Psoas muscle (tissue), 8 donors: Measurements from ENCODE around the gene MED22. TPM values are rescaled to one million over a fixed set of nuclear protein-coding genes. Genes with fewer than 3 reads are reported as not detected.
A peak's percentile ranks its signal among the peaks of the same experiment; 100 is the strongest.
"Not testable (repeated sequence)": the region's sequence is repeated elsewhere in the genome, so short reads cannot be mapped to it uniquely, and the experiment has no call there.

ENCODE experiments used
- ATAC-seq, 4 donors: fragments of 200-7000 bp; cut with Tn5 transposase; one replicate each; pipeline ENCODE4 v1.9.1; 2020; ENCODE audit warnings: moderate library complexity in 3 of 4, mild to moderate bottlenecking in 2 of 4
- DNase-seq, 2 donors: peaks; one replicate each; pipeline ENCODE4 v3.0.0-alpha.2; 2020
- H3K27ac ChIP-seq: fragments of 200-600 bp; one replicate; pipeline ENCODE4 v1.8.0; 2022
- H3K27me3 ChIP-seq, 3 donors: fragments of 200-600 bp in 1 of 3; one replicate each; pipeline versions ENCODE4 v1.6.1 to v1.8.0; 2013 to 2022; ENCODE audit warnings: low read length in 2 of 3, mild to moderate bottlenecking in 2 of 3, moderate library complexity in 1 of 3; ENCODE audit not compliant: insufficient read depth in 3 of 3
- H3K36me3 ChIP-seq, 2 donors: fragments of 200-600 bp in 1 of 2; one replicate each; pipeline versions ENCODE4 v1.6.1 to v1.8.0; 2013 to 2022; ENCODE audit warnings: low read depth in 1 of 2, mild to moderate bottlenecking in 1 of 2, moderate library complexity in 1 of 2; ENCODE audit not compliant: insufficient read depth in 1 of 2
- H3K4me1 ChIP-seq: fragments of 200-600 bp; one replicate; pipeline ENCODE4 v1.8.0; 2022
- H3K4me3 ChIP-seq: fragments of 200-600 bp; one replicate; pipeline ENCODE4 v1.8.0; 2022; ENCODE audit warnings: mild to moderate bottlenecking
- H3K9me3 ChIP-seq: fragments of 200-600 bp; one replicate; pipeline ENCODE4 v1.8.0; 2022
- WGBS, 3 donors: extraction: QIAGEN DNeasy Blood & Tissue Kit; methylation state at CpG; one replicate each; pipeline versions ENCODE4 v1.1.6 to v1.1.7; 2013; 5-methylcytosine and 5-hydroxymethylcytosine counted together
- intact Hi-C, 2 donors: fragments of 100-400 bp; cut with DNase I; formaldehyde crosslinking; loops; one replicate each; pipeline versions ENCODE4 v1.11.0 to v1.14.2; 2022
- polyA plus RNA-seq, 3 donors: library from polyadenylated mRNA; stranded (reverse); fragments of 200-250 nt; gene quantifications; one replicate each; pipeline ENCODE4 v1.2.3, GENCODE V29; 2013
- total RNA-seq, 4 donors: library from RNA; stranded (reverse); fragmentation: NEBNext Ultra II Directional in 2 of 4; extraction: Animal tissue kit (Norgen Biotek cat#: 25700) in 2 of 4; gene quantifications; one replicate each; pipeline versions ENCODE4 v1.2.1 to v1.2.4, GENCODE V29; 2021 to 2023
- TF ChIP-seq, protein P1 (sequence below): fragments of 200-600 bp; IDR thresholded peaks from one replicate; pipeline ENCODE4 v1.8.0; 2022; ENCODE audit warnings: antibody characterized with exemption
- donor health status: healthy with polysubstance abuse.
- donor health status: DM: no; HTN: no; CAD: no; lungs with moderate emphysema.
- donor health status: Bipolar disorder and iron deficiency.
- donor health status: healthy.
- donor health status: DM: yes; HTN: yes; CAD: no.
- donor health status: DM: no; HTN: no; CAD: no.
- donor health status: DM: no; HTN: no; CAD: no.
- donor health status: DM: yes; HTN: yes; CAD: no.

Gene MED22
- total and polyA plus RNA-seq, 7 donors, result 7.5 to 43.5 (median 14.4) TPM

DNA sequence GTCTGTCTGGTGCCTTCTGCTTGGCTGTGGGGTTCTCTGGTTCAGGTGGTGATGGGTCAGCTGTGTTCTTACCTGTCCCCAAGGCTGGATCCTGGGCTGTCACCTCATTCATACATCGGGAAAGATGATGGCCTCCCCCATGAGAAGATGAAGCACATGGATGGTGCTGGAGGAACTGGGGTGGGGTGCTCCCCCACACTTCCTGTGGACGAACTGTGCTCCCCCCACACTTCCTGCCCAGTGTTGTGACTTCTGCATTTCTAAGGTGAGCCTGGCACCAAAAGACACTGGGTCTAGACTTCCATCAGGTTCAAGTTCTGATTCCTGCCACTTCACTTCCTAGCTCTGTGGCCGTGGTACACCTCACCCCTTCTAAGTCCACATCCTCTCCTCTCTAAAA is 7.7 kb downstream of the MED22 start:
- DNase-seq (no peak), ATAC-seq (no peak)
- intact Hi-C loops, result no loop called here
- TF ChIP-seq, protein P1, sequence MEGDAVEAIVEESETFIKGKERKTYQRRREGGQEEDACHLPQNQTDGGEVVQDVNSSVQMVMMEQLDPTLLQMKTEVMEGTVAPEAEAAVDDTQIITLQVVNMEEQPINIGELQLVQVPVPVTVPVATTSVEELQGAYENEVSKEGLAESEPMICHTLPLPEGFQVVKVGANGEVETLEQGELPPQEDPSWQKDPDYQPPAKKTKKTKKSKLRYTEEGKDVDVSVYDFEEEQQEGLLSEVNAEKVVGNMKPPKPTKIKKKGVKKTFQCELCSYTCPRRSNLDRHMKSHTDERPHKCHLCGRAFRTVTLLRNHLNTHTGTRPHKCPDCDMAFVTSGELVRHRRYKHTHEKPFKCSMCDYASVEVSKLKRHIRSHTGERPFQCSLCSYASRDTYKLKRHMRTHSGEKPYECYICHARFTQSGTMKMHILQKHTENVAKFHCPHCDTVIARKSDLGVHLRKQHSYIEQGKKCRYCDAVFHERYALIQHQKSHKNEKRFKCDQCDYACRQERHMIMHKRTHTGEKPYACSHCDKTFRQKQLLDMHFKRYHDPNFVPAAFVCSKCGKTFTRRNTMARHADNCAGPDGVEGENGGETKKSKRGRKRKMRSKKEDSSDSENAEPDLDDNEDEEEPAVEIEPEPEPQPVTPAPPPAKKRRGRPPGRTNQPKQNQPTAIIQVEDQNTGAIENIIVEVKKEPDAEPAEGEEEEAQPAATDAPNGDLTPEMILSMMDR, result no peak
- peaks cover 13 to 68% of the 10 kb centered on the region in 2 donors for H3K36me3 ChIP-seq
- 76 to 84% (median 83%) methylated on average over 3 of the region's 3 CpGs for WGBS, 3 donors
- H3K4me1 ChIP-seq, result peaks cover 15% of the 10 kb centered on the region
- no peak overlapping the region for H3K4me3 ChIP-seq
- no peak overlapping the region for H3K27ac ChIP-seq
- no peaks in the 10 kb centered on the region for H3K27me3 ChIP-seq
- no peaks in the 10 kb centered on the region for H3K9me3 ChIP-seq

DNA sequence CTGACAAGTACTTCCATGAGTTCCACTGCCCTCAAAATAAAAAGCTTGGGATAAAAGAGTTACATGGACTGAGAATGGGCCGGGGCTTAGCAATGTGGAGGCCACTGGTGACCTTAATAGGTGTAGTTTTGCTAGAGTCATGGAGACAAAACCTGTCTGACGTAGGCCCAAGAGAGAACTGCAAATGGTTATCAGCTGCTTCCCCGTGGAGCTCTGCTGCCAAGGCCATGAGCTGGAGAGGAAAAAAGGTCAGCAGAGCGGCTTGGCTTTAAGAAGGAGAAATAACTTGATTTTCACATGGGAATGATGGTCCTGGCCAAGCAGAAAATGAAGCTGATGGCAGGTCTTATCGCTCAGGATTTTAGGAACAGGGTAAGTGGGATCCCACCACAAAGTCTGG is 8.3 kb downstream of the MED22 start:
- Histone ChIP-seq H3K27me3 (no peaks in the 10 kb centered on the region), H3K27ac (peak overlapping the region; percentile 58), H3K36me3 (peaks cover 13 to 66% of the 10 kb centered on the region in 2 donors), H3K4me3 (no peak overlapping the region), H3K9me3 (no peaks in the 10 kb centered on the region), H3K4me1 (peaks cover 21% of the 10 kb centered on the region)
- DNase-seq (no peak), ATAC-seq (no peak)
- TF ChIP-seq, protein P1, result no peak
- intact Hi-C loops, result loop anchor here (5.0 to 10.0 kb wide), 2 partner anchors 38 to 295 kb away; partner anchors contain the start of genes STKLD1 (in 1 of the 2) and SURF4 (in 1 of the 2)
- WGBS, 3 donors, result 63 to 87% (median 80%) methylated on average over 5 of the region's 5 CpGs

DNA sequence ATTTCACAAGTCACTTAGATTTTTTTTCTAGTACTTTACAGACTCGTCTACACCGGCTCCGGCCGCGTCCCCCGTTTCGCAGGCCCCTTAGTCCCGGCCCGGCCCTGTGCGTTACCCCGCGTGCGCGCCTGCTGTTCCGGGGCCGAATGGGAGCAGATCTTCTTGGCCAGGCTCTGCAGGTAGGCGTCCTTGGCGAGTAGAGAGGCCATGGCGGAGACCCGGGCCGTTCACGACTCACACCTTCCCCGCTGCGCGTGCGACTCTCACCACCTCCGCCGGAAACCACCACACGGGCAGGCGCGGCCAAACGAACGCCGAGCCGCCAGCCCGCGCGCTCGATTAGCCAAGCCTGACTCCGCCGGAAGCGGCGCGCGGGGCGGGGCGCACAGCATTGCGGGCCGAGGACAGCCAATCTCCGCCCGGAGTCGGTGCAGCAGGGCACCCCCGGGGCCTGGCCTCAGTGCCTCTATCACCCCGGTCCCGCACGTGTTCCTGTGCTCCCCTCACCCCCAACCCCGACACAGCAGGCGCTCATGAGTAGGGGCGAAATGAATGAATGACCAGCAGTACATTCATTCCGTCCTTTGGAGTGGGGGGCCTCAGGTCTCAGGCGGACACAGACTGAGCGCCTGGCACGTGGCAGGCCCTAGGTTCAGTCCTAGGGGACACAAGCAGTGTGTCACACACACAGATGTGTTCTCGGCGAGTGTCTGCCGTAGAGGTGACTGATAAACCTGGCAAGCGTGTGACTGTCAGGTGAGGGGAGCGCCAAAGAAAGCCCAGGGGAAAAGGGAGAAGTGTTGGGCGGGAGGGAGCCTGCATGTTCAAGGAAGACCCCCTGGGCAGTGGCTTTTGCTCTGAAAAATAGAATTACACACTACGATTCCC is 11.8 kb downstream of the MED22 start, which contains the start of gene SURF6:
TSS of gene SURF6 (minus strand) at position 265 of the 888 bp plus-strand sequence. CDS start at position 209, 56 bp downstream.
- Histone ChIP-seq H3K4me1 (peaks cover 24% of the 10 kb centered on the region), H3K4me3 (peak within 1 kb of the TSS; percentile 87), H3K9me3 (no peaks in the 10 kb centered on the region), H3K27me3 (no peaks in the 10 kb centered on the region), H3K27ac (peak within 1 kb of the TSS; percentile 88), H3K36me3 (peaks cover 15 to 66% of the 10 kb centered on the region in 2 donors)
- intact Hi-C loops, result loop anchor here (5.0 to 10.0 kb wide), 2 partner anchors 41 to 291 kb away; partner anchors contain the start of genes STKLD1 (in 1 of the 2) and SURF4 (in 1 of the 2)
- ATAC-seq, result peak; percentile 96 to 97 (median 97)
- DNase-seq, result peak; percentile 95 to 96
- TF ChIP-seq, protein P1, result no peak
- WGBS, 3 donors, result 2 to 3% (median 3%) methylated on average over 66 to 70 of the region's 70 CpGs

DNA sequence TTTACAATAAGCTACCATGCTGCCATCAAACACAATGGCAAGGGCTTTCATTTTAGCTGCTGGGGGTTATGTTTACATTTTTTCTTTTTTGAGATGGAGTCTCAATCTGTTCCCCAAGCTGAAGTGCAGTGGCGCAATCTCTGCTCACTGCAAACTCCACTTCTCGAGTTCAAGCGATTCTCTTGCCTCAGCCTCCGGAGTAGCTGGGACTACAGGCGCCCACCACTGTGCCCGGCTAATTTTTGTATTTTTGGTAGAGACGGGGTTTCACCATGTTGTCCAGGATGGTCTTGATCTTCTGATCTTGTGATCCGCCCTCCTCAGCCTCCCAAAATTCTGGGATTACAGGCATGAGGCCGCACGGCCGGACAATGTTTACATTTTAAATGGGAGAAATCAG is 13.0 kb downstream of the MED22 start:
- ATAC-seq, H3K27me3 ChIP-seq, H3K9me3 ChIP-seq, H3K27ac ChIP-seq: not testable (repeated sequence)
- Histone ChIP-seq H3K36me3 (peaks cover 11 to 66% of the 10 kb centered on the region in 2 donors), H3K4me1 (peaks cover 23% of the 10 kb centered on the region), H3K4me3 (peak overlapping the region; percentile 87)
- intact Hi-C loops, result loop anchor here (5.0 to 10.0 kb wide), 4 partner anchors 42 to 290 kb away; partner anchors contain the start of genes SLC2A6 (in 1 of the 2), STKLD1 (in 1 of the 2) and SURF4 (in 1 of the 2)
- DNase-seq, result peak in 1 of 2 donors; percentile 25
- WGBS, 3 donors, result 81 to 85% (median 83%) methylated on average over 11 of the region's 11 CpGs

DNA sequence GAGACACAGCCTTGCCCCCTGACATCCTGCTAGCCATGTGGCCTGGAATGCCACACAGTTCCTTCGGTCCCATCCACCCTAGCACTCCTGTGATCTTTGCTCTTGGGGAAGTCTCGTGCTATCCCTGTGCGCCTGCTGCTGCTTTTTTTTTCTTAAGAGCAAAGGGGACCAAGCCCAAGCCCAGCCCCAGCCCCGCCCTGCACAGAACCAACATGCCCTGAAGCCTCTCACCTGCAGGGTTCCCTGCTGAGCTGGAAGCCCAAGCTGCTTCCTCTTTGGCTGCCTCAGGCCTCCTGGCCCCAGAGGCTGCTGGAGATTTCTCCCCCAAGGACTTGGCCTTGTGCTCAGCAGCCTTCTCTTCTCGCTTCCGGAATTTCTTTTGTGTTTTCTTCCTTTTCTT is 13.8 kb downstream of the MED22 start:
- TF ChIP-seq, protein P1, result no peak
- no peak overlapping the region for H3K4me3 ChIP-seq
- no peak overlapping the region for H3K27ac ChIP-seq
- peak in 1 of 2 donors; percentile 43 for DNase-seq
- H3K27me3 ChIP-seq, result no peaks in the 10 kb centered on the region
- no peaks in the 10 kb centered on the region for H3K9me3 ChIP-seq
- peaks cover 8 to 64% of the 10 kb centered on the region in 2 donors for H3K36me3 ChIP-seq
- no peak for ATAC-seq
- 88 to 94% (median 91%) methylated on average over 6 of the region's 6 CpGs for WGBS, 3 donors
- H3K4me1 ChIP-seq, result peaks cover 16% of the 10 kb centered on the region
- intact Hi-C loops, result loop anchor here (5.0 to 10.0 kb wide), 3 partner anchors 143 to 289 kb away; partner anchors contain the start of gene SLC2A6 (in 1 of the 2)
